Measurements from ENCODE around the gene ICAM1.

GRCh38 chr19:10231612-10232228 lies 39.2 kb upstream of the ICAM1 start:
- TF ChIP-seq CTCF (IDR thresholded peaks at IDR 0.05) = no peak
- no peak for TF ChIP-seq POLR2AphosphoS5 (IDR thresholded peaks at IDR 0.05; ENCODE audit: low read depth, low read length)
- TF ChIP-seq, protein P1, sequence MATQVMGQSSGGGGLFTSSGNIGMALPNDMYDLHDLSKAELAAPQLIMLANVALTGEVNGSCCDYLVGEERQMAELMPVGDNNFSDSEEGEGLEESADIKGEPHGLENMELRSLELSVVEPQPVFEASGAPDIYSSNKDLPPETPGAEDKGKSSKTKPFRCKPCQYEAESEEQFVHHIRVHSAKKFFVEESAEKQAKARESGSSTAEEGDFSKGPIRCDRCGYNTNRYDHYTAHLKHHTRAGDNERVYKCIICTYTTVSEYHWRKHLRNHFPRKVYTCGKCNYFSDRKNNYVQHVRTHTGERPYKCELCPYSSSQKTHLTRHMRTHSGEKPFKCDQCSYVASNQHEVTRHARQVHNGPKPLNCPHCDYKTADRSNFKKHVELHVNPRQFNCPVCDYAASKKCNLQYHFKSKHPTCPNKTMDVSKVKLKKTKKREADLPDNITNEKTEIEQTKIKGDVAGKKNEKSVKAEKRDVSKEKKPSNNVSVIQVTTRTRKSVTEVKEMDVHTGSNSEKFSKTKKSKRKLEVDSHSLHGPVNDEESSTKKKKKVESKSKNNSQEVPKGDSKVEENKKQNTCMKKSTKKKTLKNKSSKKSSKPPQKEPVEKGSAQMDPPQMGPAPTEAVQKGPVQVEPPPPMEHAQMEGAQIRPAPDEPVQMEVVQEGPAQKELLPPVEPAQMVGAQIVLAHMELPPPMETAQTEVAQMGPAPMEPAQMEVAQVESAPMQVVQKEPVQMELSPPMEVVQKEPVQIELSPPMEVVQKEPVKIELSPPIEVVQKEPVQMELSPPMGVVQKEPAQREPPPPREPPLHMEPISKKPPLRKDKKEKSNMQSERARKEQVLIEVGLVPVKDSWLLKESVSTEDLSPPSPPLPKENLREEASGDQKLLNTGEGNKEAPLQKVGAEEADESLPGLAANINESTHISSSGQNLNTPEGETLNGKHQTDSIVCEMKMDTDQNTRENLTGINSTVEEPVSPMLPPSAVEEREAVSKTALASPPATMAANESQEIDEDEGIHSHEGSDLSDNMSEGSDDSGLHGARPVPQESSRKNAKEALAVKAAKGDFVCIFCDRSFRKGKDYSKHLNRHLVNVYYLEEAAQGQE (IDR thresholded peaks at IDR 0.05; ENCODE audit: low read depth, low read length) = no peak
- TF ChIP-seq EZH2phosphoT487 (IDR thresholded peaks at IDR 0.05; ENCODE audit: borderline replicate concordance, low read depth) = no peak
- TF ChIP-seq, protein P2, sequence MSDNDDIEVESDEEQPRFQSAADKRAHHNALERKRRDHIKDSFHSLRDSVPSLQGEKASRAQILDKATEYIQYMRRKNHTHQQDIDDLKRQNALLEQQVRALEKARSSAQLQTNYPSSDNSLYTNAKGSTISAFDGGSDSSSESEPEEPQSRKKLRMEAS (IDR thresholded peaks at IDR 0.05; ENCODE audit: low read depth) = no peak
- TF ChIP-seq, protein P3, sequence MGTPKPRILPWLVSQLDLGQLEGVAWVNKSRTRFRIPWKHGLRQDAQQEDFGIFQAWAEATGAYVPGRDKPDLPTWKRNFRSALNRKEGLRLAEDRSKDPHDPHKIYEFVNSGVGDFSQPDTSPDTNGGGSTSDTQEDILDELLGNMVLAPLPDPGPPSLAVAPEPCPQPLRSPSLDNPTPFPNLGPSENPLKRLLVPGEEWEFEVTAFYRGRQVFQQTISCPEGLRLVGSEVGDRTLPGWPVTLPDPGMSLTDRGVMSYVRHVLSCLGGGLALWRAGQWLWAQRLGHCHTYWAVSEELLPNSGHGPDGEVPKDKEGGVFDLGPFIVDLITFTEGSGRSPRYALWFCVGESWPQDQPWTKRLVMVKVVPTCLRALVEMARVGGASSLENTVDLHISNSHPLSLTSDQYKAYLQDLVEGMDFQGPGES (IDR thresholded peaks at IDR 0.05; ENCODE audit: low read depth, low read length) = no peak
- no peak for TF ChIP-seq CHD2 (IDR thresholded peaks at IDR 0.05; ENCODE audit: low read length, partially characterized antibody)
- no peak for TF ChIP-seq SIN3A (IDR thresholded peaks at IDR 0.05; ENCODE audit: borderline replicate concordance, low read depth, low read length)
- TF ChIP-seq RAD21 (IDR thresholded peaks at IDR 0.05; ENCODE audit: low read length) = no peak
- no peak for TF ChIP-seq RCOR1 (IDR thresholded peaks at IDR 0.05; ENCODE audit: low read length)
